Erythroblast (primary cell): Measurements from ENCODE around the gene TSPEAR.

Source experiments
- GATA1 ChIP-seq: IDR thresholded peaks from 2 replicates; pipeline ENCODE4 v1.6.1; 2011; ENCODE audit warnings: low read depth, mild to moderate bottlenecking, control low read depth, low read length, moderate library complexity
- POLR2A ChIP-seq: IDR thresholded peaks from 2 replicates; pipeline ENCODE4 v1.6.1; 2011; ENCODE audit warnings: mild to moderate bottlenecking, low read length

DNA sequence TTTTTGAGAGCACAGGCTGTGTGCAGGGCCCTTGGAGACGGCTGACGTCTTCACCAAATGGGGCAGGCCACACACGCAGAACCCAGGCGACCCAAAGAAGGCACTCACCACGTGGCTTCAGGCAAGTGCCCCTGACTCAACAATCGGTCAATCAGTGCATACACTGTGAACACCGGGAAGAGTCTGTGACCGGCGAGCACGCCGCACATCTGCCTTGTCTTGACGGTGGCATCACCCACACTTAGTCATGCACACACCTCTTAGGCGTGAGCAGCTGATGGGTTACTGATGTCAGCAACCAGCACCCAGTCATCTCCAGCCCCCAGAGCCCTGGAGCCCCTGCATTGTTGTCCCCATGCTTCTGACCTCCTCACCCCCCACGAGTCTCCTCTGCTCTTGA, 261.0 kb downstream of the TSPEAR start:
- TF ChIP-seq POLR2A (no peak), GATA1 (no peak)
